ENCODE measurements around the gene EIF3K.
"Not testable (repeated sequence)": the region's sequence is repeated elsewhere in the genome, so short reads cannot be mapped to it uniquely, and the experiment has no call there.

The EIF3K gene

GRCh38 chr19:38618590-38619360 lies at the start of gene EIF3K:
EIF3K (plus strand) TSS chr19:38619188; CDS start chr19:38619269, 81 bp downstream.
- peak; percentile 91 for DNase-seq

- no peak for DNase-seq
These were observed 49.5 kb upstream of the EIF3K start for GRCh38 chr19:38569368-38569983.

- DNase-seq = no peak
These were observed 47.3 kb upstream of the EIF3K start for GRCh38 chr19:38571682-38572081.

- no peak for DNase-seq
These were observed 41.2 kb upstream of the EIF3K start for GRCh38 chr19:38577826-38578225.

GRCh38 chr19:38579304-38579703 lies 39.7 kb upstream of the EIF3K start:
- DNase-seq = not testable (repeated sequence)

- DNase-seq = no peak
These were observed 38.9 kb upstream of the EIF3K start for GRCh38 chr19:38580080-38580479.

- no peak for DNase-seq
These were observed 35.6 kb upstream of the EIF3K start for GRCh38 chr19:38583219-38583984.

GRCh38 chr19:38583985-38584305 lies 35.0 kb upstream of the EIF3K start:
- DNase-seq = no peak

- DNase-seq = no peak
These were observed 31.4 kb upstream of the EIF3K start for GRCh38 chr19:38587562-38587961.

GRCh38 chr19:38588041-38588440 lies 30.9 kb upstream of the EIF3K start:
- no peak for DNase-seq

- DNase-seq = no peak
These were observed 26.0 kb upstream of the EIF3K start for GRCh38 chr19:38592940-38593339.

- no peak for DNase-seq
These were observed 22.7 kb upstream of the EIF3K start for GRCh38 chr19:38596057-38596981.

- DNase-seq = no peak
These were observed 21.9 kb upstream of the EIF3K start for GRCh38 chr19:38597075-38597474.

- DNase-seq = no peak
These were observed 19.3 kb upstream of the EIF3K start for GRCh38 chr19:38599722-38600121.

- DNase-seq = not testable (repeated sequence)
These were observed 16.1 kb upstream of the EIF3K start for GRCh38 chr19:38602856-38603255.

GRCh38 chr19:38606131-38606530 lies 12.9 kb upstream of the EIF3K start:
- DNase-seq = no peak

GRCh38 chr19:38614289-38614688 lies 4.7 kb upstream of the EIF3K start:
- no peak for DNase-seq

- DNase-seq = no peak
These were observed 3.9 kb upstream of the EIF3K start for GRCh38 chr19:38615007-38615581.

- DNase-seq = no peak
These were observed 2.7 kb upstream of the EIF3K start for GRCh38 chr19:38616265-38616664.

GRCh38 chr19:38617283-38617763 lies 1.7 kb upstream of the EIF3K start:
- no peak for DNase-seq

- peak; percentile 49 for DNase-seq
These were observed 1.0 kb upstream of the EIF3K start, which contains the start of gene MAP4K1 for GRCh38 chr19:38617764-38618589. MAP4K1 (minus strand) TSS chr19:38617953; CDS start chr19:38617895, 58 bp downstream.
